GM12891 (cell line): ENCODE results near the gene ZNF407.

ENCODE experiments used
- PAX5 ChIP-seq: IDR thresholded peaks from 2 replicates; pipeline ENCODE4 v1.6.1; 2011; ENCODE audit warnings: low read length, moderate library complexity, mild to moderate bottlenecking; ENCODE audit not compliant: insufficient read depth, severe bottlenecking
- POLR2A ChIP-seq: IDR thresholded peaks from 2 replicates; pipeline ENCODE4 v1.6.1; 2011; ENCODE audit warnings: low read depth, low read length, control low read depth
- POLR2AphosphoS5 ChIP-seq: IDR thresholded peaks from 2 replicates; pipeline ENCODE4 v1.6.1; 2011; ENCODE audit warnings: low read depth, low read length, control low read depth
- POU2F2 ChIP-seq: IDR thresholded peaks from 2 replicates; pipeline ENCODE4 v1.6.1; 2011; ENCODE audit warnings: low read depth, mild to moderate bottlenecking, control low read depth, low read length, moderate library complexity
- SPI1 ChIP-seq: IDR thresholded peaks from 2 replicates; pipeline ENCODE4 v1.6.1; 2011; ENCODE audit warnings: low read depth, low read length, control low read depth
- TAF1 ChIP-seq: IDR thresholded peaks from 2 replicates; pipeline ENCODE4 v1.6.1; 2011; ENCODE audit warnings: low read depth, low read length, control low read depth

DNA sequence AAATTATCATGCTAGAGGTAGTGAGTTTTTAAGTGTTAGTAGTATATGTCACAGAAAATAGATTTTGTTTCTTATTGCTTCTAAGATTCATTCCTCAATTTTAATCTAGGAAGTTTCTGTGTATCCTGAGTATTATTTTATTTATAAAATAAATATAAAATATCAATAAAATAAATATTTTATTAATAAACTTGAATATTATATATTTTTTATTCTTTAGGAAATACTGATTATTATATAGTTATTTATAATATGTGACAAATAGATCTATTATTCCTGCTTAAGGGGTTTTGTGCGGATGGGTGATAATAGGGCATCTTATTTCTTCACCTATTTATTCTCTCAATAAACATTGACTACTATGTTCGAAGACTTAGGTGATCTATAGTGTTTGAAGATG, 191.0 kb downstream of the ZNF407 start:
- no peak for TF ChIP-seq POLR2A
- TF ChIP-seq POLR2AphosphoS5: no peak
- TF ChIP-seq TAF1: no peak
- TF ChIP-seq POU2F2: no peak
- TF ChIP-seq SPI1: no peak
- TF ChIP-seq PAX5: no peak
